Neuronal stem cell (in vitro differentiated cells): ENCODE data around the gene BGN.

Source experiments
- DNase-seq: peaks from one replicate; pipeline ENCODE4 v3.0.0-alpha.2; 2013; ENCODE audit warnings: low spot score
- H2AFZ ChIP-seq: one replicate; pipeline ENCODE4 v1.6.1; 2013; ENCODE audit warnings: mild to moderate bottlenecking, low read length, inconsistent platforms
- H2AK5ac ChIP-seq: 2 replicates; pipeline ENCODE4 v1.6.1; 2013; ENCODE audit warnings: low read depth, mild to moderate bottlenecking, inconsistent platforms, low read length, moderate library complexity, mixed read lengths
- H2BK120ac ChIP-seq: 2 replicates; pipeline ENCODE4 v1.6.1; 2013; ENCODE audit warnings: low read depth, mild to moderate bottlenecking, inconsistent platforms, low read length, moderate library complexity, mixed read lengths
- H2BK12ac ChIP-seq: one replicate; pipeline ENCODE4 v1.6.1; 2013; ENCODE audit warnings: low read length, inconsistent platforms
- H2BK15ac ChIP-seq: 2 replicates; pipeline ENCODE4 v1.6.1; 2013; ENCODE audit warnings: mild to moderate bottlenecking, low read length, inconsistent platforms, mixed read lengths
- H2BK5ac ChIP-seq: one replicate; pipeline ENCODE4 v1.6.1; 2013; ENCODE audit warnings: inconsistent platforms, mild to moderate bottlenecking, low read length, moderate library complexity
- H3K14ac ChIP-seq: one replicate; pipeline ENCODE4 v1.6.1; 2013; ENCODE audit warnings: low read length, inconsistent platforms
- H3K18ac ChIP-seq: 2 replicates; pipeline ENCODE4 v1.6.1; 2013; ENCODE audit warnings: low read length, inconsistent platforms
- H3K23ac ChIP-seq: 2 replicates; pipeline ENCODE4 v1.6.1; 2013; ENCODE audit warnings: low read depth, mild to moderate bottlenecking, mixed read lengths, low read length, inconsistent platforms; ENCODE audit not compliant: poor library complexity
- H3K27ac ChIP-seq: replicated peaks from 3 replicates; pipeline ENCODE4 v1.5.1; 2013; ENCODE audit warnings: low read length, inconsistent platforms
- H3K27me3 ChIP-seq, 3 experiments: 2 replicates each; pipeline ENCODE4 v1.6.1; 2013; ENCODE audit warnings: low read length in 3 of 3, mild to moderate bottlenecking in 2 of 3, inconsistent platforms in 1 of 3, low read depth in 1 of 3, mixed read lengths in 1 of 3, moderate library complexity in 1 of 3; ENCODE audit not compliant: control insufficient read depth in 3 of 3, insufficient read depth in 3 of 3
- H3K36me3 ChIP-seq, 2 donors: replicated peaks in 1 of 2; 2 replicates each; pipeline ENCODE4 v1.6.1; 2013; ENCODE audit warnings: low read length in 2 of 2; ENCODE audit not compliant: control insufficient read depth in 2 of 2, insufficient read depth in 2 of 2
- H3K4ac ChIP-seq: 2 replicates; pipeline ENCODE4 v1.6.1; 2013; ENCODE audit warnings: inconsistent platforms, mild to moderate bottlenecking, low read length, moderate library complexity
- H3K4me1 ChIP-seq, 2 donors: 1 replicate in 1 of 2; 2 replicates in 1 of 2; pipeline ENCODE4 v1.6.1; 2013; ENCODE audit warnings: low read length in 2 of 2, low read depth in 1 of 2; ENCODE audit not compliant: control insufficient read depth in 2 of 2, insufficient read depth in 1 of 2
- H3K4me2 ChIP-seq: one replicate; pipeline ENCODE4 v1.6.1; 2013; ENCODE audit warnings: mild to moderate bottlenecking, low read length, inconsistent platforms; ENCODE audit not compliant: insufficient read depth, poor library complexity, severe bottlenecking
- H3K4me3 ChIP-seq, 2 donors: 2 replicates each; pipeline ENCODE4 v1.5.1; 2013; ENCODE audit warnings: low read length in 2 of 2, mild to moderate bottlenecking in 2 of 2, inconsistent platforms in 1 of 2, moderate library complexity in 1 of 2
- H3K79me1 ChIP-seq: one replicate; pipeline ENCODE4 v1.6.1; 2013; ENCODE audit warnings: low read depth, mild to moderate bottlenecking, inconsistent platforms, low read length, moderate library complexity
- H3K9ac ChIP-seq: one replicate; pipeline ENCODE4 v1.6.1; 2013; ENCODE audit warnings: mild to moderate bottlenecking, low read depth, low read length, inconsistent platforms; ENCODE audit not compliant: poor library complexity
- H3K9me3 ChIP-seq, 2 donors: replicated peaks in 1 of 2; 2 replicates each; pipeline versions ENCODE3 to v1.6.1; 2013; ENCODE audit warnings: low read length in 2 of 2, mild to moderate bottlenecking in 2 of 2, inconsistent platforms in 1 of 2, low read depth in 1 of 2, mixed read lengths in 1 of 2, moderate library complexity in 1 of 2; ENCODE audit not compliant: control insufficient read depth in 2 of 2, insufficient read depth in 1 of 2
- H4K8ac ChIP-seq: one replicate; pipeline ENCODE4 v1.6.1; 2013; ENCODE audit warnings: low read depth, mild to moderate bottlenecking, inconsistent platforms, low read length, moderate library complexity
- H4K91ac ChIP-seq: one replicate; pipeline ENCODE4 v1.6.1; 2013; ENCODE audit warnings: low read length, low read depth, mild to moderate bottlenecking, inconsistent platforms; ENCODE audit not compliant: poor library complexity
- WGBS, 2 donors: extraction: QIAGEN DNeasy Blood & Tissue Kit; methylation state at CpG; one replicate each; pipeline ENCODE4 v1.1.7; 2013; ENCODE audit warnings: missing lambda C conversion rate in 2 of 2, mixed read lengths in 1 of 2; ENCODE audit not compliant: insufficient read length in 2 of 2, insufficient replicate concordance in 1 of 2; ENCODE audit errors: extremely low coverage in 2 of 2; 5-methylcytosine and 5-hydroxymethylcytosine counted together

BGN gene

DNA sequence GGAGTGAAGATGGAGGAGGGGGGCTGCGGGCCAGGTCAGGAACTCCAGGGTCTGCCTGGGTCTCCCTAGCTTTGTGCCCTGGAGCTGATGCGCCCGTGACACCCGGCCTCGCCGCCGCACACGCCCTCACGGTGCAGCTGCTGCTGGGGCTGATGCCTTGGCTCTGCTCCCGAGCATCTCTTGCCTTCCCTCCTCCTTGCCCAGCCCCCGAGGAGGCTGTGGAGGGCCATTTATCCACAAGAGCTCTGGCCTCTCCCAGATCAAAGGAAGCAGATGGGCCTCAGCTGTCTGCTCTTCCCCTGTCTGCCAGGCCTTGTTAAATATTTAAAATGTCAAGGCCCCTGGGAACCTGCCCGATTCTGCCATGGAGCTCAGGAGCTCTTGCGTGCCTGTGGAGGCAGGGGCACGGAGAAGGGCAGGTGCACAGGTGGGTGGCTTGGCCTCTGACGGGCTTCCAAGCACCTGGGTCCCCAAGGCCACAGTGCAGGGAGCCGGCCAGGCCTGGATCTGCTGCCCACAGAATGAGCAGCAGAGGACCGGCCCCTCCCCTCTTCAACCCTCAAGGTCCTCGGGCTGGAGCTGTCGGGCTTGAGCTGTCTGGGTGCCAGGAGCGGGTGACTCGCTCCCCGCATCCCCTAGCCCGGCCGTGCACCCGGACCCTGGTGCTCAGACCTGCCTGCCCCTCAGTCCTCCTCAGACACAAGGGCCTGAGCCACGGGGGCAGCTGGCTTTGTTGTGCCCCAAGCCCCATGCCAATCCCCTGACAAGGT, 42.9 kb downstream of the BGN start:
- peak overlapping the region; percentile 22 for H2BK12ac ChIP-seq
- no peak overlapping the region for H3K23ac ChIP-seq
- H3K4me2 ChIP-seq, result no peak overlapping the region
- H4K8ac ChIP-seq, result no peak overlapping the region
- no peak overlapping the region for H2BK120ac ChIP-seq
- no peak overlapping the region for H3K9ac ChIP-seq
- H3K27me3 ChIP-seq, result peaks cover 0 to 65% (median 0%) of the 10 kb centered on the region in 3 experiments
- H3K4ac ChIP-seq, result no peak overlapping the region
- no CpG with 5 or more reads among the region's 26 CpGs for WGBS, 2 donors
- H3K9me3 ChIP-seq, result no peaks in the 10 kb centered on the region
- H2BK15ac ChIP-seq, result no peak overlapping the region
- no peak overlapping the region for H2AK5ac ChIP-seq
- no peak overlapping the region for H2BK5ac ChIP-seq
- no peak overlapping the region for H3K27ac ChIP-seq
- no peaks in the 10 kb centered on the region for H3K36me3 ChIP-seq
- H2AFZ ChIP-seq, result no peak overlapping the region
- H3K79me1 ChIP-seq, result no peaks in the 10 kb centered on the region
- no peak for DNase-seq
- H4K91ac ChIP-seq, result no peak overlapping the region
- peak overlapping the region; percentile 28 for H3K18ac ChIP-seq
- H3K4me3 ChIP-seq, result no peak overlapping the region
- H3K14ac ChIP-seq, result no peak overlapping the region
- H3K4me1 ChIP-seq, result no peaks in the 10 kb centered on the region

DNA sequence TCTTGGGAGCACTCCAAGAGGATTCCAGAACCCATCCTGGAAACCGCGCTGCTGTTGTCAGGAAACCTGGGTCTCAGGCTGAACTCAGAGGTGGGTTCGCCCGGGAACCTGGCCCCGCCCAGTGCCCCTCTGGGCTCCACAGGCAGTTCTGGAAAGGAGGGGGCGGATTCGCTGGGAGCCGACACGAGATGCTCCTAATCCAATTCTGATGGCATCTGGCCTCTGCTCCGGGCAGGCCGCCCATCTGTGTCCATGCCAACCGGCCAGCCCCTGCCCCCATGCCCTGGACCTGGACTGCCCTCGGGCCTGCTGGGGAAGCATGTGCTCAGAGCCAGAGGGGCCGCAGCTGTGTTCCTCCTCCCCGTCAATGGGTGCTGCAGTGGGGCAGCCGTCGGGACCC, 43.6 kb downstream of the BGN start:
- Histone ChIP-seq H3K4ac (no peak overlapping the region), H3K4me3 (no peak overlapping the region), H3K4me2 (no peak overlapping the region), H4K91ac (no peak overlapping the region), H3K4me1 (no peaks in the 10 kb centered on the region), H2BK5ac (no peak overlapping the region), H3K18ac (no peak overlapping the region), H4K8ac (no peak overlapping the region), H2BK12ac (no peak overlapping the region), H3K27me3 (peaks cover 0 to 67% (median 0%) of the 10 kb centered on the region in 3 experiments), H3K9ac (no peak overlapping the region), H3K79me1 (no peaks in the 10 kb centered on the region), H3K27ac (no peak overlapping the region), H3K36me3 (no peaks in the 10 kb centered on the region), H2AFZ (no peak overlapping the region), H2BK15ac (no peak overlapping the region), H2BK120ac (no peak overlapping the region), H3K14ac (no peak overlapping the region), H2AK5ac (peak overlapping the region; percentile 56), H3K23ac (no peak overlapping the region), H3K9me3 (no peaks in the 10 kb centered on the region)
- DNase-seq, result no peak
- no CpG with 5 or more reads among the region's 17 CpGs for WGBS, 2 donors

GRCh38 chrX:153539171-153539978, 44.6 kb downstream of the BGN start:
- no peak overlapping the region for H3K4me2 ChIP-seq
- H3K36me3 ChIP-seq, result no peaks in the 10 kb centered on the region
- peak overlapping the region; percentile 53 for H2BK5ac ChIP-seq
- H3K9ac ChIP-seq, result no peak overlapping the region
- no peak overlapping the region for H4K8ac ChIP-seq
- no peak overlapping the region for H3K4me3 ChIP-seq
- H3K27ac ChIP-seq, result no peak overlapping the region
- H3K9me3 ChIP-seq, result no peaks in the 10 kb centered on the region
- H2BK15ac ChIP-seq, result no peak overlapping the region
- peaks cover 0 to 64% (median 0%) of the 10 kb centered on the region in 3 experiments for H3K27me3 ChIP-seq
- no peak overlapping the region for H2AK5ac ChIP-seq
- no peak overlapping the region for H3K14ac ChIP-seq
- peak overlapping the region; percentile 21 for H2AFZ ChIP-seq
- H2BK120ac ChIP-seq, result no peak overlapping the region
- peak; percentile 45 for DNase-seq
- H2BK12ac ChIP-seq, result no peak overlapping the region
- H3K4ac ChIP-seq, result no peak overlapping the region
- H3K23ac ChIP-seq, result no peak overlapping the region
- H4K91ac ChIP-seq, result no peak overlapping the region
- H3K4me1 ChIP-seq, result no peaks in the 10 kb centered on the region
- WGBS, 2 donors, result no CpG with 5 or more reads among the region's 31 CpGs
- no peak overlapping the region for H3K18ac ChIP-seq
- H3K79me1 ChIP-seq, result no peaks in the 10 kb centered on the region

GRCh38 chrX:153539979-153540358, 45.2 kb downstream of the BGN start:
- Histone ChIP-seq H3K9me3 (no peaks in the 10 kb centered on the region), H3K14ac (peak overlapping the region; percentile 56), H2BK15ac (no peak overlapping the region), H2BK120ac (no peak overlapping the region), H3K79me1 (no peaks in the 10 kb centered on the region), H3K4ac (no peak overlapping the region), H2BK5ac (peak overlapping the region; percentile 53), H3K36me3 (no peaks in the 10 kb centered on the region), H3K27me3 (peaks cover 0 to 58% (median 0%) of the 10 kb centered on the region in 3 experiments), H2BK12ac (no peak overlapping the region), H3K4me2 (no peak overlapping the region), H2AK5ac (no peak overlapping the region), H3K27ac (no peak overlapping the region), H3K4me3 (no peak overlapping the region), H4K8ac (no peak overlapping the region), H3K9ac (no peak overlapping the region), H3K23ac (no peak overlapping the region), H2AFZ (no peak overlapping the region), H3K18ac (peak overlapping the region; percentile 28), H4K91ac (no peak overlapping the region), H3K4me1 (no peaks in the 10 kb centered on the region)
- no CpG with 5 or more reads among the region's 9 CpGs for WGBS, 2 donors
- DNase-seq, result no peak
